Measurements from ENCODE around the gene BGLAP. TPM values are rescaled to one million over a fixed set of nuclear protein-coding genes. Genes with fewer than 3 reads are reported as not detected.

Gene BGLAP
- total and polyA plus RNA-seq, 2 donors (not counting 3 experiments of a cell fraction or from before 2014, with no cell fraction given): 0.65 to 1.0 TPM

GRCh38 chr1:156232201-156232894, 9.6 kb upstream of the BGLAP start:
- Histone ChIP-seq H3K36me3 (ENCODE audit: control insufficient read depth in 2 of 2, extremely low read depth in 1 of 2, insufficient read depth in 2 of 2, low read length in 2 of 2) (peaks cover 0 to 24% of the 10 kb centered on the region in 2 experiments), H3K9ac (replicated peaks; ENCODE audit: extremely low read depth, insufficient read depth, low read length) (no peak overlapping the region), H3K79me2 (ENCODE audit: control insufficient read depth, insufficient read depth, low read length) (no peaks in the 10 kb centered on the region), H3K4me2 (ENCODE audit: insufficient read depth, low read length) (no peak overlapping the region), H3K9me1 (replicated peaks; ENCODE audit: control insufficient read depth, extremely low read depth, insufficient read depth, low read length) (no peaks in the 10 kb centered on the region), H3K27ac (ENCODE audit: insufficient read depth, low read depth, low read length) (no peak overlapping the region), H3K27me3 (ENCODE audit: control insufficient read depth in 2 of 2, insufficient read depth in 2 of 2, low read length in 2 of 2) (no peaks in the 10 kb centered on the region), H3K4me3 (replicated peaks in 1 of 3; ENCODE audit: insufficient read depth in 1 of 3, low read depth in 1 of 3, low read length in 3 of 3) (no peak overlapping the region), H3K4me1 (ENCODE audit: control insufficient read depth, extremely low read depth, insufficient read depth, low read length) (peaks cover 12% of the 10 kb centered on the region), H3K9me3 (replicated peaks; ENCODE audit: control insufficient read depth, insufficient read depth, low read length) (no peaks in the 10 kb centered on the region), H4K20me1 (replicated peaks; ENCODE audit: control insufficient read depth, extremely low read depth, insufficient read depth, low read length) (no peaks in the 10 kb centered on the region), H2AFZ (ENCODE audit: low read depth, low read length) (no peak overlapping the region)
- POLR2A ChIA-PET: interaction anchor here (0.6 kb wide), 1 partner anchor 15 kb away, joined by 3 read pairs; no protein-coding TSS in a partner anchor
- intact Hi-C loops (cut with micrococcal nuclease): no loop called here
- FAIRE-seq: no peak
- TF ChIP-seq POLR2A (IDR thresholded peaks at IDR 0.05; ENCODE audit: low read depth, low read length): no peak
- TF ChIP-seq FOS (IDR thresholded peaks at IDR 0.05; ENCODE audit: borderline replicate concordance, insufficient read depth, low read length): no peak
- no peak for TF ChIP-seq EZH2 (IDR thresholded peaks at IDR 0.05; ENCODE audit: borderline replicate concordance, low read depth, low read length, severe bottlenecking)
- CTCF ChIA-PET: interaction anchor here (1.2 to 2.5 kb wide), 5 partner anchors 19 to 117 kb away, joined by 3 to 11 read pairs (median 10); no protein-coding TSS in a partner anchor
- DNase-seq (ENCODE audit: low read depth, low spot score): no peak
- BruUV-seq (replicated peaks): no TSS peak
- dilution Hi-C loops (cut with MboI; ENCODE audit: extremely low pct_ligation_motif_present, low sequenced_read_pairs): no loop called here

- intact Hi-C loops (cut with micrococcal nuclease) (no loop called here), dilution Hi-C loops (cut with MboI; ENCODE audit: extremely low pct_ligation_motif_present, low sequenced_read_pairs) (no loop called here)
- H3K4me3 ChIP-seq (replicated peaks in 1 of 3; ENCODE audit: insufficient read depth in 1 of 3, low read depth in 1 of 3, low read length in 3 of 3): no peak overlapping the region
- peaks cover 12% of the 10 kb centered on the region for H3K4me1 ChIP-seq (ENCODE audit: control insufficient read depth, extremely low read depth, insufficient read depth, low read length)
- H3K79me2 ChIP-seq (ENCODE audit: control insufficient read depth, insufficient read depth, low read length): no peaks in the 10 kb centered on the region
- H3K27ac ChIP-seq (ENCODE audit: insufficient read depth, low read depth, low read length): peak overlapping the region; percentile 60
- H3K9me3 ChIP-seq (replicated peaks; ENCODE audit: control insufficient read depth, insufficient read depth, low read length): no peaks in the 10 kb centered on the region
- no peak overlapping the region for H2AFZ ChIP-seq (ENCODE audit: low read depth, low read length)
- FAIRE-seq (peak; percentile 88), DNase-seq (ENCODE audit: low read depth, low spot score) (no peak)
- H3K9me1 ChIP-seq (replicated peaks; ENCODE audit: control insufficient read depth, extremely low read depth, insufficient read depth, low read length): no peaks in the 10 kb centered on the region
- H3K4me2 ChIP-seq (ENCODE audit: insufficient read depth, low read length): no peak overlapping the region
- no TSS peak for BruUV-seq (replicated peaks)
- H3K27me3 ChIP-seq (ENCODE audit: control insufficient read depth in 2 of 2, insufficient read depth in 2 of 2, low read length in 2 of 2): no peaks in the 10 kb centered on the region
- peaks cover 0 to 21% of the 10 kb centered on the region in 2 experiments for H3K36me3 ChIP-seq (ENCODE audit: control insufficient read depth in 2 of 2, extremely low read depth in 1 of 2, insufficient read depth in 2 of 2, low read length in 2 of 2)
- TF ChIP-seq JUN (IDR thresholded peaks at IDR 0.05; ENCODE audit: borderline replicate concordance, insufficient read depth, insufficient read length, low read depth) (peak; percentile 40), POLR2A (IDR thresholded peaks at IDR 0.05; ENCODE audit: low read depth, low read length) (no peak), FOS (IDR thresholded peaks at IDR 0.05; ENCODE audit: borderline replicate concordance, insufficient read depth, low read length) (peak; percentile 3)
- H3K9ac ChIP-seq (replicated peaks; ENCODE audit: extremely low read depth, insufficient read depth, low read length): peak overlapping the region; percentile 38
- POLR2A ChIA-PET: interaction anchor here (0.6 to 1.1 kb wide), 4 partner anchors 8 to 255 kb away, joined by 3 to 5 read pairs (median 4); no protein-coding TSS in a partner anchor
- no peaks in the 10 kb centered on the region for H4K20me1 ChIP-seq (replicated peaks; ENCODE audit: control insufficient read depth, extremely low read depth, insufficient read depth, low read length)
- CTCF ChIA-PET: interaction anchor here (0.6 to 2.5 kb wide), 12 partner anchors 8 to 144 kb away, joined by 3 to 19 read pairs (median 4); partner anchors contain the start of gene SLC25A44
Observed at GRCh38 chr1:156233426-156234127, 8.4 kb upstream of the BGLAP start.
